Heart right ventricle (tissue), 16 donors: ENCODE data around the gene SPACA6. TPM values are rescaled to one million over a fixed set of nuclear protein-coding genes. Genes with fewer than 3 reads are reported as not detected.

Experiments used
- ATAC-seq, 8 donors: fragments of 200-7000 bp; cut with Tn5 transposase; one replicate each; pipeline ENCODE4 v1.9.1; 2020; ENCODE audit warnings: mild to moderate bottlenecking in 8 of 8, moderate library complexity in 8 of 8, moderate number of reproducible peaks in 1 of 8
- DNase-seq, 2 donors: peaks; one replicate each; pipeline ENCODE4 v3.0.0-alpha.2; 2020
- H3K27ac ChIP-seq, 10 donors: fragments of 200-600 bp; sonication (generic) in 2 of 10; one replicate each; pipeline versions ENCODE4 v1.5.0 to v1.8.0; 2020 to 2022; ENCODE audit warnings: mild to moderate bottlenecking in 3 of 10
- H3K27me3 ChIP-seq, 7 donors: fragments of 200-600 bp; one replicate each; pipeline ENCODE4 v1.8.0; 2021 to 2022; ENCODE audit warnings: mild to moderate bottlenecking in 2 of 7
- H3K36me3 ChIP-seq, 9 donors: fragments of 200-600 bp; sonication (generic) in 1 of 9; one replicate each; pipeline versions ENCODE4 v1.5.0 to v1.8.0; 2020 to 2022; ENCODE audit warnings: mild to moderate bottlenecking in 2 of 9
- H3K4me1 ChIP-seq, 9 donors: fragments of 200-600 bp; sonication (generic) in 1 of 9; one replicate each; pipeline versions ENCODE4 v1.5.0 to v1.8.0; 2020 to 2022; ENCODE audit warnings: mild to moderate bottlenecking in 4 of 9
- H3K4me3 ChIP-seq, 10 donors: fragments of 200-600 bp; sonication (generic) in 2 of 10; one replicate each; pipeline versions ENCODE4 v1.5.0 to v1.8.0; 2020 to 2022; ENCODE audit warnings: mild to moderate bottlenecking in 7 of 10, moderate library complexity in 2 of 10
- H3K9me3 ChIP-seq, 11 donors: fragments of 200-600 bp in 10 of 11; sonication (generic) in 2 of 11; one replicate each; pipeline versions ENCODE4 v1.5.0 to v1.8.0; 2013 to 2022; ENCODE audit warnings: mild to moderate bottlenecking in 2 of 11, control low read depth in 1 of 11, moderate library complexity in 1 of 11
- CTCF ChIP-seq, 9 donors: fragments of 200-600 bp; sonication (generic) in 2 of 9; IDR thresholded peaks; one replicate each; pipeline versions ENCODE4 v1.5.0 to v1.8.0; 2021 to 2022; ENCODE audit warnings: antibody characterized with exemption in 9 of 9, mild to moderate bottlenecking in 5 of 9, moderate library complexity in 1 of 9
- WGBS, 2 donors: extraction: QIAGEN DNeasy Blood & Tissue Kit; methylation state at CpG; one replicate each; pipeline ENCODE4 v1.1.7; 2013; ENCODE audit warnings: inconsistent platforms in 1 of 2; 5-methylcytosine and 5-hydroxymethylcytosine counted together
- intact Hi-C, 10 donors: fragments of 100-400 bp; cut with DNase I; formaldehyde crosslinking; loops; one replicate each; pipeline versions ENCODE4 v1.11.1 to v1.14.2; 2022
- polyA plus RNA-seq, 2 donors: library from polyadenylated mRNA; stranded (reverse); fragments of 200-250 nt; gene quantifications; one replicate each; pipeline ENCODE4 v1.2.3, GENCODE V29; 2013
- total RNA-seq, 10 donors: library from RNA; stranded (reverse); fragmentation: NEBNext Ultra II Directional in 3 of 10; extraction: Animal tissue kit (Norgen Biotek cat#: 25700) in 3 of 10; gene quantifications; one replicate each; pipeline versions ENCODE4 v1.2.1 to v1.2.4, GENCODE V29; 2021 to 2023
- donor health status: Arrhythmogenic right ventricular cardiomyopathy.
- donor health status: ischemic (EF 13 %, LVEDD 7.1; RV severe dilation, severe dysfunction).
- donor health status: healthy with polysubstance abuse.
- donor health status: DM: no; HTN: yes; CAD: no.
- donor health status: DM: no; HTN: no; CAD: no.
- donor health status: ischemic (EF 25% LVEDD 6.9; RV normal size, moderate dysfunction).
- donor health status: ischemic (EF 25% LVEDD 5.7; RV mildly dilated, moderate dysfunction).
- donor health status: healthy.
- donor health status: DM: yes; HTN: yes; CAD: no.
- donor health status: Ischemic cardiomyopathy.
- donor health status: ischemic (EF 35%, LVEDD 5.7; RV mildly dilated, moderate dysfunction).
- donor health status: nonischemic (EF 11% LVEDD 7.7; RV severe dilation, severe dysfunction).
- donor health status: DM: yes; HTN: yes; CAD: no.
- donor health status: PGD.
- donor health status: ischemic (EF 29% LVEDD 5.4; RV normal size, mild dysfunction).
- donor health status: nonischemic (EF 23%, LVEDD 6.1; RV moderate dilation, normal function).

SPACA6 gene
- total and polyA plus RNA-seq, 12 donors: 6.4 to 45.1 (median 10.1) TPM

- H3K4me1 ChIP-seq: peaks cover 0 to 29% (median 0%) of the 10 kb centered on the region in 9 donors
- no peaks in the 10 kb centered on the region for H3K9me3 ChIP-seq
- DNase-seq: no peak
- no peak overlapping the region for H3K4me3 ChIP-seq
- WGBS, 2 donors: 68 to 74% methylated on average over 7 of the region's 7 CpGs
- H3K27ac ChIP-seq: peak overlapping the region in 1 of 10 donors; percentile 33
- ATAC-seq: peak in 2 of 8 donors; percentile 53 to 76
- no peak for TF ChIP-seq CTCF (IDR thresholded peaks at IDR 0.05)
- intact Hi-C loops: loop anchor here in 6 of 10 donors (10.0 kb wide), 4 partner anchors 123 to 317 kb away; partner anchors contain the start of genes CEACAM18 (in 1 of the 6) and VSIG10L (in 1 of the 6)
- no peaks in the 10 kb centered on the region for H3K36me3 ChIP-seq
- H3K27me3 ChIP-seq: peaks cover 0 to 29% (median 8%) of the 10 kb centered on the region in 7 donors
Measured at GRCh38 chr19:51651216-51651846, 41.8 kb upstream of the SPACA6 start.

GRCh38 chr19:51652266-51652665 is 40.9 kb upstream of the SPACA6 start:
- peak overlapping the region in 1 of 10 donors; percentile 33 for H3K27ac ChIP-seq
- TF ChIP-seq CTCF (IDR thresholded peaks at IDR 0.05): no peak
- WGBS, 2 donors: 39 to 70% methylated on average over 4 of the region's 4 CpGs
- H3K36me3 ChIP-seq: no peaks in the 10 kb centered on the region
- H3K27me3 ChIP-seq: peaks cover 0 to 24% (median 8%) of the 10 kb centered on the region in 7 donors
- no peak overlapping the region for H3K4me3 ChIP-seq
- DNase-seq: no peak
- no peak for ATAC-seq
- intact Hi-C loops: loop anchor here in 6 of 10 donors (10.0 kb wide), 4 partner anchors 123 to 317 kb away; partner anchors contain the start of genes CEACAM18 (in 1 of the 6) and VSIG10L (in 1 of the 6)
- H3K9me3 ChIP-seq: no peaks in the 10 kb centered on the region
- peaks cover 0 to 31% (median 0%) of the 10 kb centered on the region in 9 donors for H3K4me1 ChIP-seq

- Histone ChIP-seq H3K36me3 (no peaks in the 10 kb centered on the region), H3K4me3 (no peak overlapping the region), H3K4me1 (peaks cover 0 to 31% (median 0%) of the 10 kb centered on the region in 9 donors), H3K27me3 (peaks cover 0 to 22% (median 4%) of the 10 kb centered on the region in 7 donors), H3K9me3 (no peaks in the 10 kb centered on the region), H3K27ac (no peak overlapping the region)
- intact Hi-C loops: loop anchor here in 6 of 10 donors (10.0 kb wide), 4 partner anchors 122 to 318 kb away; partner anchors contain the start of genes CEACAM18 (in 1 of the 6) and VSIG10L (in 1 of the 6)
- DNase-seq (no peak), ATAC-seq (no peak)
- 51 to 55% methylated on average over 2 of the region's 2 CpGs for WGBS, 2 donors
- TF ChIP-seq CTCF (IDR thresholded peaks at IDR 0.05): no peak
Measured at GRCh38 chr19:51653162-51653561, 40.0 kb upstream of the SPACA6 start.

- H3K4me3 ChIP-seq: no peak overlapping the region
Measured at GRCh38 chr19:51654783-51655182, 38.3 kb upstream of the SPACA6 start.

More at GRCh38 chr19:51654783-51655182, 38.3 kb upstream of the SPACA6 start:
- peaks cover 0 to 16% (median under 1%) of the 10 kb centered on the region in 7 donors for H3K27me3 ChIP-seq
- intact Hi-C loops: loop anchor here in 7 of 10 donors (5.0 to 10.0 kb wide), 6 partner anchors 47 to 320 kb away; partner anchors contain the start of genes CEACAM18 (in 1 of the 7) and VSIG10L (in 1 of the 7)
- H3K4me1 ChIP-seq: peaks cover 0 to 27% (median 0%) of the 10 kb centered on the region in 9 donors
- no peak for TF ChIP-seq CTCF (IDR thresholded peaks at IDR 0.05)
- ATAC-seq: no peak
- no peaks in the 10 kb centered on the region for H3K36me3 ChIP-seq
- H3K9me3 ChIP-seq: no peaks in the 10 kb centered on the region
- no peak overlapping the region for H3K27ac ChIP-seq
- no peak for DNase-seq
- WGBS, 2 donors: 63 to 77% methylated on average over 4 of the region's 4 CpGs
